Ishikawa (cell line): ENCODE measurements around the gene THRB.
A peak's percentile ranks its signal among the peaks of the same experiment; 100 is the strongest.

Experiments
- CEBPB ChIP-seq: IDR thresholded peaks from 2 replicates; pipeline ENCODE4 v1.6.1; 2012
- CREB1 ChIP-seq: IDR thresholded peaks from 2 replicates; pipeline ENCODE4 v1.6.1; 2012; ENCODE audit warnings: low read depth
- EGR1 ChIP-seq: IDR thresholded peaks from 2 replicates; pipeline ENCODE4 v1.6.1; 2012
- EP300 ChIP-seq: IDR thresholded peaks from 2 replicates; pipeline ENCODE4 v1.6.1; 2012; ENCODE audit warnings: borderline replicate concordance
- FOXM1 ChIP-seq: IDR thresholded peaks from 2 replicates; pipeline ENCODE4 v1.6.1; 2012; ENCODE audit warnings: low read depth, borderline replicate concordance
- MAX ChIP-seq: IDR thresholded peaks from 2 replicates; pipeline ENCODE4 v1.6.1; 2012
- NFIC ChIP-seq: IDR thresholded peaks from 2 replicates; pipeline ENCODE4 v1.6.1; 2012
- RAD21 ChIP-seq: IDR thresholded peaks from 2 replicates; pipeline ENCODE4 v1.6.1; 2012; ENCODE audit warnings: low read depth
- REST ChIP-seq: IDR thresholded peaks from 2 replicates; pipeline ENCODE4 v1.6.1; 2012; ENCODE audit warnings: low read depth, mild to moderate bottlenecking
- TAF1 ChIP-seq: IDR thresholded peaks from 2 replicates; pipeline ENCODE4 v1.6.1; 2012; ENCODE audit warnings: low read depth, mild to moderate bottlenecking
- TCF12 ChIP-seq: IDR thresholded peaks from 2 replicates; pipeline ENCODE4 v1.6.1; 2012; ENCODE audit warnings: low read depth
- TEAD4 ChIP-seq: IDR thresholded peaks from 2 replicates; pipeline ENCODE4 v1.6.1; 2012
- USF1 ChIP-seq: IDR thresholded peaks from 2 replicates; pipeline ENCODE4 v1.6.1; 2012
- YY1 ChIP-seq: IDR thresholded peaks from 2 replicates; pipeline ENCODE4 v1.6.1; 2012; ENCODE audit warnings: low read depth
- ZBTB7A ChIP-seq: IDR thresholded peaks from 2 replicates; pipeline ENCODE4 v1.6.1; 2012; ENCODE audit warnings: low read depth

The THRB gene

GRCh38 chr3:24525022-24525421 is 30.4 kb upstream of the THRB start:
- no peak for TF ChIP-seq RAD21
- no peak for TF ChIP-seq CREB1
- TF ChIP-seq REST, result no peak
- no peak for TF ChIP-seq USF1
- TF ChIP-seq FOXM1, result no peak
- no peak for TF ChIP-seq TAF1
- no peak for TF ChIP-seq EGR1
- TF ChIP-seq MAX, result no peak
- TF ChIP-seq YY1, result no peak
- TF ChIP-seq CEBPB, result no peak
- no peak for TF ChIP-seq ZBTB7A
- no peak for TF ChIP-seq TEAD4
- no peak for TF ChIP-seq EP300
- TF ChIP-seq TCF12, result no peak
- no peak for TF ChIP-seq NFIC

- TF ChIP-seq TEAD4 (no peak), ZBTB7A (no peak), FOXM1 (no peak), TCF12 (no peak), MAX (no peak), NFIC (no peak), RAD21 (no peak), EGR1 (no peak), CREB1 (no peak), USF1 (no peak), CEBPB (no peak), TAF1 (no peak), YY1 (no peak)
These were observed 29.5 kb upstream of the THRB start for GRCh38 chr3:24523988-24524727.

GRCh38 chr3:24523215-24523614 is 28.6 kb upstream of the THRB start:
- TF ChIP-seq USF1 (no peak), CREB1 (no peak), TCF12 (no peak), ZBTB7A (no peak), TAF1 (no peak), CEBPB (no peak), YY1 (no peak), NFIC (no peak), EP300 (no peak), RAD21 (no peak), TEAD4 (no peak), MAX (no peak), FOXM1 (no peak), EGR1 (no peak), REST (no peak)

GRCh38 chr3:24522146-24522579 is 27.5 kb upstream of the THRB start:
- TF ChIP-seq TAF1 (0 out of 2 replicates have a peak, but pooled peaks have one; percentile 9), MAX (no peak)
